IMR-90 (cell line): ENCODE results near the gene GATD1. TPM values are rescaled to one million over a fixed set of nuclear protein-coding genes. Genes with fewer than 3 reads are reported as not detected.

Experiments used
- ATAC-seq: fragments of 200-7000 bp; cut with Tn5 transposase; 2 replicates; pipeline ENCODE4 v1.9.1; 2020; ENCODE audit warnings: low read depth, mild to moderate bottlenecking, moderate library complexity
- BruUV-seq: library from RNA; stranded (reverse); fragments of 400-500 nt; replicated peaks from 2 replicates; lab custom pipeline; 2021; lab: Mats Ljungman, UMichigan
- CTCF ChIA-PET: fragments of 300-600 bp; formaldehyde crosslinking; extraction: SDS; loops from one replicate; lab custom pipeline; 2021; ENCODE audit warnings: antibody characterized with exemption; lab: Yijun Ruan, JAX
- POLR2A ChIA-PET: fragments of 300-600 bp; sonication (Branson Sonifier 250); formaldehyde crosslinking; loops from one replicate; lab custom pipeline; 2022; ENCODE audit warnings: antibody characterized with exemption; ENCODE audit not compliant: unreplicated experiment; lab: Charles Lee
- DNase-seq: peaks from one replicate; pipeline ENCODE4 v3.0.0; 2013
- H2AFZ ChIP-seq: replicated peaks from 2 replicates; pipeline ENCODE3; 2013; ENCODE audit warnings: low read length, mild to moderate bottlenecking; ENCODE audit not compliant: poor library complexity
- H2AK5ac ChIP-seq: 2 replicates; pipeline ENCODE4 v1.6.1; 2013; ENCODE audit warnings: low read depth, low read length, inconsistent platforms
- H2AK9ac ChIP-seq: replicated peaks from 2 replicates; pipeline ENCODE3; 2013; ENCODE audit warnings: mild to moderate bottlenecking, low read depth, low read length, moderate library complexity; ENCODE audit not compliant: poor library complexity
- H2BK120ac ChIP-seq: 2 replicates; pipeline ENCODE4 v1.6.1; 2013; ENCODE audit warnings: low read depth, low read length, inconsistent platforms
- H2BK15ac ChIP-seq: 3 replicates; pipeline ENCODE4 v1.6.1; 2013; ENCODE audit warnings: low read depth, low read length, inconsistent platforms
- H2BK20ac ChIP-seq: 2 replicates; pipeline ENCODE4 v1.6.1; 2013; ENCODE audit warnings: low read depth, mild to moderate bottlenecking, inconsistent platforms, low read length, moderate library complexity
- H2BK5ac ChIP-seq: 2 replicates; pipeline ENCODE4 v1.6.1; 2013; ENCODE audit warnings: mild to moderate bottlenecking, low read depth, low read length, inconsistent platforms; ENCODE audit not compliant: poor library complexity, severe bottlenecking
- H3K14ac ChIP-seq: replicated peaks from 2 replicates; pipeline ENCODE4 v1.6.1; 2013; ENCODE audit warnings: low read depth, low read length, inconsistent platforms
- H3K18ac ChIP-seq: 2 replicates; pipeline ENCODE4 v1.6.1; 2013; ENCODE audit warnings: low read depth, low read length, control low read depth
- H3K23ac ChIP-seq: 2 replicates; pipeline ENCODE4 v1.6.1; 2013; ENCODE audit warnings: low read depth, low read length, inconsistent platforms
- H3K27ac ChIP-seq: 2 replicates; pipeline ENCODE4 v1.5.1; 2013; ENCODE audit warnings: mild to moderate bottlenecking, control low read depth, low read length; ENCODE audit not compliant: insufficient read depth
- H3K27me3 ChIP-seq: 2 replicates; pipeline ENCODE4 v1.6.1; 2013; ENCODE audit warnings: low read length; ENCODE audit not compliant: control insufficient read depth, insufficient read depth
- H3K36me3 ChIP-seq: 2 replicates; pipeline ENCODE4 v1.6.1; 2013; ENCODE audit warnings: low read length, mixed read lengths; ENCODE audit not compliant: control insufficient read depth, insufficient read depth
- H3K4ac ChIP-seq: 2 replicates; pipeline ENCODE4 v1.6.1; 2013; ENCODE audit warnings: low read depth, low read length, inconsistent platforms
- H3K4me1 ChIP-seq: 2 replicates; pipeline ENCODE4 v1.6.1; 2013; ENCODE audit warnings: low read length, mixed read lengths; ENCODE audit not compliant: control insufficient read depth, insufficient read depth
- H3K4me2 ChIP-seq: 2 replicates; pipeline ENCODE4 v1.6.1; 2013; ENCODE audit warnings: low read depth, mild to moderate bottlenecking, control low read depth, low read length, moderate library complexity
- H3K4me3 ChIP-seq: 2 replicates; pipeline ENCODE4 v1.5.1; 2013; ENCODE audit warnings: low read depth, mild to moderate bottlenecking, control low read depth, low read length, moderate library complexity; ENCODE audit not compliant: insufficient read depth
- H3K56ac ChIP-seq: 2 replicates; pipeline ENCODE4 v1.6.1; 2013; ENCODE audit warnings: low read length, inconsistent platforms; ENCODE audit not compliant: insufficient read depth; ENCODE audit errors: extremely low read depth
- H3K79me1 ChIP-seq, 2 experiments: 2 replicates each; pipeline ENCODE4 v1.6.1; 2013; ENCODE audit warnings: low read length in 2 of 2, inconsistent platforms in 1 of 2, low read depth in 1 of 2
- H3K9ac ChIP-seq: 2 replicates; pipeline ENCODE4 v1.6.1; 2013; ENCODE audit warnings: low read depth, low read length, control low read depth
- H3K9me1 ChIP-seq: 2 replicates; pipeline ENCODE4 v1.6.1; 2013; ENCODE audit warnings: low read length, inconsistent platforms; ENCODE audit not compliant: insufficient read depth
- H3K9me3 ChIP-seq: 2 replicates; pipeline ENCODE4 v1.6.1; 2013; ENCODE audit warnings: low read length; ENCODE audit not compliant: control insufficient read depth, insufficient read depth
- H4K20me1 ChIP-seq: 2 replicates; pipeline ENCODE4 v1.6.1; 2013; ENCODE audit warnings: low read length, inconsistent platforms; ENCODE audit not compliant: insufficient read depth
- H4K5ac ChIP-seq: 2 replicates; pipeline ENCODE4 v1.6.1; 2013; ENCODE audit warnings: mild to moderate bottlenecking, low read depth, low read length, control low read depth
- H4K8ac ChIP-seq, 2 experiments: 2 replicates each; pipeline ENCODE4 v1.6.1; 2013; ENCODE audit warnings: low read depth in 2 of 2, low read length in 2 of 2, control low read depth in 1 of 2, inconsistent platforms in 1 of 2
- H4K91ac ChIP-seq: 2 replicates; pipeline ENCODE4 v1.6.1; 2013; ENCODE audit warnings: low read depth, low read length, inconsistent platforms; ENCODE audit not compliant: insufficient read depth
- CHD1 ChIP-seq: IDR thresholded peaks from 2 replicates; pipeline ENCODE4 v1.6.1; 2012; ENCODE audit warnings: low read depth, low read length, improper control_type of control experiment
- FOS ChIP-seq: fragments of 150-350 bp; IDR thresholded peaks from 2 replicates; pipeline ENCODE4 v1.6.1; 2016; ENCODE audit warnings: low read depth, low read length
- MAZ ChIP-seq: IDR thresholded peaks from 2 replicates; pipeline ENCODE4 v1.6.1; 2012; ENCODE audit warnings: low read depth, mild to moderate bottlenecking, low read length, improper control_type of control experiment, moderate library complexity, borderline replicate concordance
- POLR2A ChIP-seq: IDR thresholded peaks from 2 replicates; pipeline ENCODE4 v1.6.1; 2012; ENCODE audit warnings: mild to moderate bottlenecking, low read depth, low read length
- RAD21 ChIP-seq: IDR thresholded peaks from 2 replicates; pipeline ENCODE4 v1.6.1; 2012; ENCODE audit warnings: low read length, improper control_type of control experiment
- RFX5 ChIP-seq: IDR thresholded peaks from 2 replicates; pipeline ENCODE4 v1.8.0; 2012; ENCODE audit warnings: low read depth, mild to moderate bottlenecking, low read length, moderate library complexity
- WGBS, 2 experiments: methylation state at CpG; one replicate each; pipeline versions ENCODE4 v1.1.5 to v1.1.7; 2013; ENCODE audit warnings: missing lambda C conversion rate in 2 of 2; ENCODE audit not compliant: insufficient read length in 1 of 2; ENCODE audit errors: extremely low coverage in 2 of 2; 5-methylcytosine and 5-hydroxymethylcytosine counted together
- dilution Hi-C: fragments of 300-500 bp; cut with HindIII; formaldehyde crosslinking; loops from one replicate; pipeline ENCODE4 v1.14.3; 2018; ENCODE audit warnings: low sequenced_read_pairs; ENCODE audit not compliant: unreplicated experiment
- in situ Hi-C: fragments of 300-500 bp; cut with MboI; formaldehyde crosslinking; loops from 3 replicates; pipeline ENCODE4 v1.14.3; 2019; ENCODE audit warnings: low sequenced_read_pairs, inconsistent platforms, mixed read lengths
- intact Hi-C: fragments of 100-400 bp; cut with micrococcal nuclease; formaldehyde crosslinking; loops from 2 replicates; pipeline ENCODE4 v1.10.0; 2022
- polyA plus RNA-seq, 3 experiments: library from polyadenylated mRNA; depleted of rRNA; stranded (reverse); fragments of >200 nt; gene quantifications; 2 replicates each; pipeline ENCODE4 v1.2.3, GENCODE V29; 2012; ENCODE audit warnings: low replicate concordance in 1 of 3
- total RNA-seq: library from RNA; depleted of rRNA; stranded (reverse); fragments of >200 nt; gene quantifications from 2 replicates; pipeline ENCODE4 v1.2.3, GENCODE V29; 2012
- TF ChIP-seq, protein P1 (sequence below): fragments of 150-350 bp; IDR thresholded peaks from 2 replicates; pipeline ENCODE4 v1.6.1; 2016; ENCODE audit warnings: low read depth, mild to moderate bottlenecking, low read length, moderate library complexity, borderline replicate concordance

The GATD1 gene
- total and polyA plus RNA-seq, 2 of the 4 experiments (the other 2 are of a cell fraction) = 3.0 to 52.5 TPM

GRCh38 chr11:803770-804598, 26.7 kb upstream of the GATD1 start:
- Histone ChIP-seq H3K36me3 (peaks cover 26% of the 10 kb centered on the region), H2BK20ac (peak overlapping the region; percentile 41; the same call in 1 of the 2 replicates), H3K9me3 (no peaks in the 10 kb centered on the region), H2AK9ac (peak overlapping the region; percentile 90), H2BK15ac (no peak overlapping the region), H4K8ac (peak overlapping the region in 1 of 2 experiments; percentile 87; a peak in 2 of 4 replicates), H3K18ac (no peak overlapping the region; the same call in 1 of the 2 replicates), H4K91ac (peak overlapping the region; percentile 73), H3K4me3 (peak overlapping the region; percentile 49), H3K9ac (peak overlapping the region; percentile 73), H2AFZ (peak overlapping the region; percentile 79), H3K79me1 (peaks cover 9 to 41% of the 10 kb centered on the region in 2 experiments; a peak in 3 of 4 replicates), H3K14ac (peak overlapping the region; percentile 81), H3K23ac (peak overlapping the region; percentile 95; the same call in 1 of the 2 replicates), H3K9me1 (no peaks in the 10 kb centered on the region), H2AK5ac (peak overlapping the region; percentile 94), H3K27me3 (no peaks in the 10 kb centered on the region), H2BK120ac (peak overlapping the region; percentile 46), H2BK5ac (peak overlapping the region; percentile 57), H3K4me1 (peaks cover 20% of the 10 kb centered on the region), H4K20me1 (no peaks in the 10 kb centered on the region), H3K4ac (peak overlapping the region; percentile 87), H3K27ac (peak overlapping the region; percentile 66), H3K56ac (peak overlapping the region; percentile 13; the same call in 1 of the 2 replicates), H4K5ac (peak overlapping the region; percentile 70), H3K4me2 (peak overlapping the region; percentile 99)
- POLR2A ChIA-PET = interaction anchor here (1.6 kb wide), 1 partner anchor 16 kb away, joined by 4 read pairs; the partner anchor contains the start of gene PNPLA2
- in situ Hi-C loops = no loop called here
- TF ChIP-seq, protein P1, sequence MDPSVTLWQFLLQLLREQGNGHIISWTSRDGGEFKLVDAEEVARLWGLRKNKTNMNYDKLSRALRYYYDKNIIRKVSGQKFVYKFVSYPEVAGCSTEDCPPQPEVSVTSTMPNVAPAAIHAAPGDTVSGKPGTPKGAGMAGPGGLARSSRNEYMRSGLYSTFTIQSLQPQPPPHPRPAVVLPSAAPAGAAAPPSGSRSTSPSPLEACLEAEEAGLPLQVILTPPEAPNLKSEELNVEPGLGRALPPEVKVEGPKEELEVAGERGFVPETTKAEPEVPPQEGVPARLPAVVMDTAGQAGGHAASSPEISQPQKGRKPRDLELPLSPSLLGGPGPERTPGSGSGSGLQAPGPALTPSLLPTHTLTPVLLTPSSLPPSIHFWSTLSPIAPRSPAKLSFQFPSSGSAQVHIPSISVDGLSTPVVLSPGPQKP = no peak
- TF ChIP-seq RFX5 (no peak), FOS (no peak), RAD21 (no peak), MAZ (no peak), CHD1 (no peak), POLR2A (no peak)
- 0 out of 2 replicates have a peak, but pooled peaks have one; percentile 1 for ATAC-seq
- CTCF ChIA-PET = no interaction called here
- no TSS peak for BruUV-seq
- no peak for DNase-seq
- dilution Hi-C loops = no loop called here
- WGBS, 2 experiments = 38% methylated on average over 7 of the region's 26 CpGs; no CpG with 5 or more reads in 1 of the 2 experiments
- intact Hi-C loops = no loop called here
